ENCODE data around the gene RPS15.

DNA sequence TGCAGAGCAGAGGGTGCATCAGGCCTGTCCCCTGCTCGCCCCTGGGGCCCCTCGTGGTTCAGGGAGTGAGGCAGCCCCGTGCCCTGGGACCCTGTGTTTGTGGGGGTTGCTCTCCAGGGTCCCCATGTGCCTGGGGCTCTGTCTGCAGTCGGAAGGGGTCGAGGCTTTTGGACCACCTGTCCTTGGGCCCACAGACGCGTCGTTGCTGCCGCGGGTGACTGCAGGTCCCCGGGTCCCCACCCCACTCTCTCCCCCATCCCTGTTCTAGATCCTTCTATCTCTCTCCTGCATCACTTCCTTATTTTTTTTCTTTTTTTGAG lies 50.0 kb downstream of the RPS15 start:
- no peak for TF ChIP-seq ELF1 (IDR thresholded peaks at IDR 0.05; ENCODE audit: borderline replicate concordance, low read depth)
- TF ChIP-seq, protein P1, sequence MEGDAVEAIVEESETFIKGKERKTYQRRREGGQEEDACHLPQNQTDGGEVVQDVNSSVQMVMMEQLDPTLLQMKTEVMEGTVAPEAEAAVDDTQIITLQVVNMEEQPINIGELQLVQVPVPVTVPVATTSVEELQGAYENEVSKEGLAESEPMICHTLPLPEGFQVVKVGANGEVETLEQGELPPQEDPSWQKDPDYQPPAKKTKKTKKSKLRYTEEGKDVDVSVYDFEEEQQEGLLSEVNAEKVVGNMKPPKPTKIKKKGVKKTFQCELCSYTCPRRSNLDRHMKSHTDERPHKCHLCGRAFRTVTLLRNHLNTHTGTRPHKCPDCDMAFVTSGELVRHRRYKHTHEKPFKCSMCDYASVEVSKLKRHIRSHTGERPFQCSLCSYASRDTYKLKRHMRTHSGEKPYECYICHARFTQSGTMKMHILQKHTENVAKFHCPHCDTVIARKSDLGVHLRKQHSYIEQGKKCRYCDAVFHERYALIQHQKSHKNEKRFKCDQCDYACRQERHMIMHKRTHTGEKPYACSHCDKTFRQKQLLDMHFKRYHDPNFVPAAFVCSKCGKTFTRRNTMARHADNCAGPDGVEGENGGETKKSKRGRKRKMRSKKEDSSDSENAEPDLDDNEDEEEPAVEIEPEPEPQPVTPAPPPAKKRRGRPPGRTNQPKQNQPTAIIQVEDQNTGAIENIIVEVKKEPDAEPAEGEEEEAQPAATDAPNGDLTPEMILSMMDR (IDR thresholded peaks at IDR 0.05 in 2 of 3, conservative IDR thresholded peaks at IDR 0.05 in 1 of 3; ENCODE audit: borderline replicate concordance in 1 of 3, insufficient read depth in 1 of 3, low read depth in 2 of 3, low read length in 2 of 3) = no peak
- TF ChIP-seq POLR2AphosphoS5 (IDR thresholded peaks at IDR 0.05; ENCODE audit: low read depth, low read length) = no peak
- TF ChIP-seq, protein P2, sequence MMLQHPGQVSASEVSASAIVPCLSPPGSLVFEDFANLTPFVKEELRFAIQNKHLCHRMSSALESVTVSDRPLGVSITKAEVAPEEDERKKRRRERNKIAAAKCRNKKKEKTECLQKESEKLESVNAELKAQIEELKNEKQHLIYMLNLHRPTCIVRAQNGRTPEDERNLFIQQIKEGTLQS (IDR thresholded peaks at IDR 0.05) = no peak
- TF ChIP-seq POLR2A (IDR thresholded peaks at IDR 0.05; ENCODE audit: borderline replicate concordance, extremely low read depth, insufficient read depth, insufficient read length) = no peak
- no peak for TF ChIP-seq EZH2 (IDR thresholded peaks at IDR 0.05)
- TF ChIP-seq CEBPB (IDR thresholded peaks at IDR 0.05; ENCODE audit: low read depth) = no peak
- TF ChIP-seq EZH2phosphoT487 (IDR thresholded peaks at IDR 0.05; ENCODE audit: borderline replicate concordance) = no peak
- no peak for TF ChIP-seq YY1 (IDR thresholded peaks at IDR 0.05; ENCODE audit: extremely low read depth, insufficient replicate concordance, low read depth, low read length)
- TF ChIP-seq REST (IDR thresholded peaks at IDR 0.05; ENCODE audit: low read depth) = no peak
- TF ChIP-seq RAD21 (IDR thresholded peaks at IDR 0.05; ENCODE audit: low read depth) = no peak
- no peak for TF ChIP-seq SRF (IDR thresholded peaks at IDR 0.05; ENCODE audit: low read depth)
- no peak for TF ChIP-seq JUND (IDR thresholded peaks at IDR 0.05)
- no peak for TF ChIP-seq CBX3 (IDR thresholded peaks at IDR 0.05; ENCODE audit: low read depth)
